T-helper 9 cell (primary cell): Measurements from ENCODE around the gene FPR3.
"Not testable (repeated sequence)": the region's sequence is repeated elsewhere in the genome, so short reads cannot be mapped to it uniquely, and the experiment has no call there.

Experiments used
- DNase-seq: peaks from one replicate; pipeline ENCODE4 v3.0.0-alpha.2; 2020

The FPR3 gene

GRCh38 chr19:51784109-51784785 is 10.7 kb upstream of the FPR3 start:
- no peak for DNase-seq

DNA sequence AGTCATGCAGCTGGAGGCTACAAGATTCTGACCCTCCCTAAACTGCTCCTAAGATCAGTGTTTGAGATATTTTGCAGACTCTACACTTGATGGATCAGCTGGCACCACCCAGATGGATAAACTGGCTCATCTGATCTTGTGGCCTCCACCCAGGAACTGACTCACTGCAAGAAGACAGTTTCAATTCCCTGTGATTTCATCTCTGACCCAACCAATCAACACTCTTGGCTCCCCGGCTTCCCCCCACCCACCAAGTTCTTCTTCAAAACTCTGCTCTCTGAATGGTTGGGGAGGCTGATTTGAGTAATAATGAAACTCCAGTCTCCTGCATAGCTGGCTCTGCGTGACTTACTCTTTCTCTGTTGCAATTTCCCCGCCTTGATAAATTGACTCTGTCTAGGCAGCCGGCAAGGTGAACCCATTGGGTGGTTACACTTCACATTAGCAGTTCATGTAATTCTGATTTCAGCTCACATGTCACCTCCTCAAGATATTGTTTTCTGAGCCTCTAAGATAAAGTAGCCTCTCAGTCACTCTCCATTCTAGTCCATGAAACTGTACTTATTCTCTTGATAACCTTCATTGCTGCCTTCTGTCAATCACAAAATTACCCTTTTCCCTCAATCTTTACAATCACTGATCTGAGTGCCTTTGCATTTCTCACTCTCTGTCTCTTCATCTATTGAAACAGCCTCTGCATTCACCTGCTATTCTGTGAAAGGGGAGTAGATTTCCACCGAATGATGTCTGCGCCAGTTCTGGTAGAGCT is 9.9 kb upstream of the FPR3 start:
- no peak for DNase-seq

DNA sequence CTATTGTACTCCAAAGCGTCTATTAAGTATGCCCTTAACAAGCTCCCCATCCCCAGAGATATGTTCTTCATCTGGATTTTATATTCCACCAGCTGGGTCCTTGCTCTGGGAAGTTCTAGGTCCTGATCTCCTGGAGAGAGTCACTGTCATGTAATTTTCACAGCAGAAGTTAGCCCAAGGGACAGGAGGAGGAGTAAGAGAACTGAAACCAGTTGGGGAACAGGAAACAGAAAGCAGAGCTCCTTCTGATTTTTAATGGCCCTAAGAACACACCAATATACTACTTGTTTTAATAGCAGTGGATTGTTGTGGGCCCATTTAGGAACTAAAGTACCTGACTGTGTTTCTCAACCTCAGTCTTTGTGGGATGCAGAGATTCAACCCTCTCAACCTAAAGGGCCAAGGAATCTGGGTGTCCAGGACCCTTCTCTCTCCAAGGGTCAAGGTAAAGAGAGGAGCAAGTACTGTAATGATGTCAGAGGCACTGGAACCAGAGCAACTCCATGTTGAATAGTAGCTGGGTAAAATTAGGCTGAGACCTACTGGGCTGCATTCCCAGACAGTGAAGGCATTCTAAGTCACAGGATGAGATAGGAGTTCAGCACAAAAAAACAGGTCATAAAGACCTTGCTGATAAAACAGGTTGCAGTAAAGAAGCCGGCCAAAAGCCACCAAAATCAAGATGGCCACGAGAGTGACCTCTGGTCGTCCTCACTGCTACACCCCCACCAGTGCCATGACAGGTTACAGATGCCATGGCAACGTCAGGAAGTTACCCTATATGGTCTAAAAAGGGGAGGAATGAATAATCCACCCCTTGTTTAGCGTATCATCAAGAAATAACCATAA is 8.1 kb upstream of the FPR3 start:
- no peak for DNase-seq

DNA sequence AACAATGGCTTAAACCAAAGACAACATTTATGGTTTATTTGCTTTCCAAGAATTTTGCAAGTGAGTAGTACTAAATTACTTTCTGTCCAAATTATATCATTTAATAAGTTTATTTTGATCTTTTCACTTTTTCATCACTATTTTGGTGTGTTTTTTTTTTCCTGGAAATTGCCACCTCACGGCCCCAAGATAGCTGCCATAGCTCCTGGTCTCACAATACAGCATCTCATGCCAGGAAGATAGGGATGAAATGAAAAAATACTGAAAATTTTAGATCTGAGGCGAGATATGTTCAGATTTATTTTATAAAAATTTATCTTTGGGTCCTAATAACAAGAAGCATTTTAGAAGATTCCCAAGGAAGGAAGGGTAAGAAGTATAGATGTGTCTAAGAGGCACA is 6.9 kb upstream of the FPR3 start:
- DNase-seq, result no peak

DNA sequence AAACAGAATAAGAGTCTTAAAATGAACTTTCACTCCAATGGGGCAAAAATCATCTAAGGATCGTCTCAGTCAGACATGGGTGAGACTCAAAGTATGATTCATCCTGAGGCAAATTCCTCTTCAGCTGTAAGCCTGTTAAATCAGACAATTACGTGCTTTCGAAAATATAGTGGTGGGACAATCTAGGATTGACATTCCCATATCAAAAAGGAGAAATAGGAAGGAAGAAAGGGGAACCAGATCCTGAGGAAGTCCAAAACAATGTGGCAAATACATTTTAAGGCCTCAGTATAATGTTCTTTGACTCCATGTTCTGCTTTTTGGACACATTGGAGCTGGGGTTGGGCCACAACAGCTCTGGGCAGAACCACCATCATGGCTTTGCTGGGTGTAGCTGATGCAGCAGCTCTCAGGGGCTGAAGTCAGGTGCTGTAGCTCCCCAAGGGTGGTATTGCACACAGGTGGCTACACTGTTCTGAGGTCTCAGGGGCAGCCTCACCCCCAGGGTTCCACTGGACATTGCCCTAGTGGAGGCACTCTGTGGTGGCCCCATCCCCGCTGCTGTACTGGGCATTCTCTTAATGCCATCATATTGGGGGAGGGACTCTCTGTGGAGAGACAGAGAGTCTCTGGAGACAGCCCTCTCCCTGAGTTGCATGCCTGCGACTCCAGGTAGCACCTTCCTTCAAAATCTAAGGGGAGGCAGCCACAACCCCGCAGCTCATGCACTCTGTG is 5.7 kb upstream of the FPR3 start:
- DNase-seq, result no peak

GRCh38 chr19:51792932-51793331 is 2.0 kb upstream of the FPR3 start:
- no peak for DNase-seq

DNA sequence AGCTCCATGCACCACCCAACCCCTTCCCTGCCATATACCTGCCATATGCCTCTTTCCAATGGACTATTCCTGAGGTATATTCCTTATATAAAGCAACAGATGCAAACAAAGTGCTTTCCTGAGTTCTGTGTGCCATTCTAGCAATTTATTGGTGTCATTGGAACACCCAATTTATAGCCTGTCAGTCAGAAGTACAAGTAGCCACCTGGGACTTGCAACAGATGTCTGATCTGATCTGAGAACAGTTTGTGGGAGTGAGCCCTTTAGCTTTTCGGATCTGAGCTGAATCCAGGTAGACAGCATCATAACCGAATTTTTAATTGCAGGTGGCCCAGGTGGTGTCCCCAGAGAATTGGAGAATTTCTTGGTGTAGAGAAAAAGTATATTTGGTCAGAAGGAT is 963 bp upstream of the FPR3 start:
- DNase-seq, result no peak

- DNase-seq, result no peak
Measured at GRCh38 chr19:51796195-51796679, 1.3 kb downstream of the FPR3 start.

DNA sequence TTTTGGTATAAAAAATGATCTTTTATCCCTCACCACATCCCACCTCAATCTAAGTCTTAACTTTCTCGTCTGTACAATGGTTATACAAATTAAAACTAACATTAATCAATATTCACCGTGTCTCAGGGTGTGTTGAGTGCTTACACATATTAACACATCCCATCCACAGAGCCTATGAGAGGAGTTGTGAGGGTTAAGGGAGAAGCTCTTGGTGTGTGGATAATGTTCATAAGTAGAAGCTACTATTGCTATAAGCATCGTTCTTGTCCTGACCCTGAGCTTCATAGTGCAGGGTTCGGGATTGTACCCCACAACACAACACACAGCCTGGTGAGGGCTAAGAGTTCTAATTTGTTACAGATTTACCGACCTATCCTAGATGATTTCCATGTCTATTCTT is 2.5 kb downstream of the FPR3 start:
- DNase-seq, result no peak

GRCh38 chr19:51798062-51798461 is 3.1 kb downstream of the FPR3 start:
- no peak for DNase-seq

- DNase-seq, result no peak
Measured at GRCh38 chr19:51799034-51799773, 4.2 kb downstream of the FPR3 start.

DNA sequence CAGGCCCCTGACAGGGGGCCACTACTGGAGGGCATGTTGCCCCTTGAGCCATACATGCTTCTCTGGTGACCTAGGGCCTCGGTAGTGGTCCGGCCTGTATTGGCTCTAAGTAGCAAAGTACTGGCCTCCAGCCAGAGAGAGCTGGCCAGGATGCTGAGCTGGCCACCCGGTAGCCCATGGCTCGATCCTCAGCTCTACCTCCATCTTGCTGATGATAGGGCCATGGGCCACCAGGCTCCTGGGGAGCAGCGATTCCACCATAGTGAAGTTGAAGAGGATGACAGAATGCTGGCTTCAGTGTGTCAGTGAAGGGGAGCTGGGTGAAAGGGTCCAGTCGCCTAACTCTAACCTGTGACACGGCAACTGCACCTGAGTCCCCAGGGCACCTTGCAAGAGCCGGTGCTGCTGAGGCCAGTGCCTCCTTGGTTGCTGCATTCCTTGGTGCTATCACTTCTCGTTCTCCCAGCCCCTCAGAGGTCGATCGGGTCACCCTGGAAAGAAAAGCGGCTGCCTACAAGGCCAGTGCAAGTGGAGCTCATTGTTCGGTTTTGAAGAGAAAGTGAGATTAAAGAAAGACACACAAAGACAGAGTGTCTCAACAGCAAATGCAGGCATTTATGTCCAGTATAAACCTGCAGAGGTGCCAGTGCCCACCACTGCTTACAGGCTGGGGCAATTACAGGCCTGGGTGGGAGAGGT is 5.0 kb downstream of the FPR3 start:
- DNase-seq, result no peak

- DNase-seq, result no peak
Measured at GRCh38 chr19:51800473-51801244, 5.7 kb downstream of the FPR3 start.

DNA sequence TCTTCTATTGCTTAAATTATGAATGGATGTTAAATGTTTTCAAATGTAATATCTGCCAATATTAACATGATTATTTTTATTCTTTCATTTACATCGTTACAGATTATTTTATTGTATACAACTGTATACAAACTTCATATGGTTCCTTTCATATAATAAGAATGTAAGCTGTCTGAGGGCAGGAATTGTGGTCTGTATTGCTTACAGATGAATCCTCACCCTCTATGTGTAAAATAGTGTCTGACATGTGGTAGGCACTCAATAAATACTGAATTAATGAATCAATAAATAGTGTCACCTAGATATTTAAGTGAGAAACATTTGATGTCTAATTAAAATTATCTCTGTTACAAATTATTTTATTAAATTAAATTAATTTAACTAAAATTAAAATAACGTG is 7.8 kb downstream of the FPR3 start:
- DNase-seq, result no peak

DNA sequence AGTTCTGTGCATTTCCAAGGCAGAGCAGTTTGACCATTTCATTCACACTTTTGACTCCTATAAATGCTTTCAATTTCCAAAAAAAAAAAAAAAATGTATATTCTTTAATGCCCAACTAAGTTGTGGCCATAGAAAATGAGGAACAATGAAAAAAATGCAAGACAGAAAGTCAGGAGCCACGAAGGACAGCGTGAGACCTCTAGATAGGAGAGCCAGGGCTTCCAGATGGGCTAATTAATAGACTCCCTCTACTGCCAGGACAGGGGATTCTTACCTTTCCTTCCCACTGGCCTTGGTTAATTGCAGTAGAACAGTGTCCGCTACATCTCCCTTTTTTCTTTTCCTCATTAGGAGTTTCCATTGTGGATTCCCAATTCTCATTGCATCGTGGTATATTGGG is 8.6 kb downstream of the FPR3 start:
- DNase-seq, result no peak

GRCh38 chr19:51803967-51804366 is 9.0 kb downstream of the FPR3 start:
- DNase-seq, result no peak

DNA sequence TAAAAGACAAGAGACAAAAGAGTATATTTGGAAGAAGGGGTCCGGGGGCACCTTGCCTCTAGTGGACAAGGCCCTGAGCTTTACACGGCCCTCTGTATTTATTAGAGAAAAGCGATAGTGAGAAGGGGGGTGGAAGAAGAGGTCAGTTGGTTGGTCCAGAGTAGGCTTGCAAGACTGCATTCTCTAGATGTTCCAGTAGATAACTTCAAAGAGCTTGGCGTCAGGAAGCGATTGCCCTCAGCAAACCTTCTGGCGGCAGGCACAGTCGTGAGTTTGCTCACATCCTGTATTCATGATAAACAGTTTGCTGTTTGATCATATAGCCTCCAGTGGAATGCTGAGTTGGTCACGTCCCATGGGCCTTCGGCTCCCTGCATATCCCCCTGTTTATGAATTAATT is 9.8 kb downstream of the FPR3 start:
- not testable (repeated sequence) for DNase-seq

DNA sequence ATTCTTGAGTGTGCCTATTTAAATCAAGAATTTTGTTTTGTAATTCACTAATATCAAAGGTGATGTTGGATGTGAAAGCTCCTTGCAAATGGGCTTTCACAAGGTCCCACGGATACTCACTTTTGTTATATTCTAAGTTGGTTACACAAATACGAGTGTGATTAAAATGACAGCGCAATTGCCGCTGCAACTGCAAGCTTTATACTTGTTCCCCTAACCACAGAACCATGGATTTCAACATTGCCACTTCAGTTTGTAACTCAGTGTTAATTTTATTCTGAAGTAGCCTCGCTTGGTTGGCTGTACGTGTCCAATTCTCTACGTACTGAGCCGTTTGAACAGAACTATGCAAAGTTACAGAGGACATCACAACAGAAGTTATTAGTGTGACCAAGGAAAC is 10.4 kb downstream of the FPR3 start:
- not testable (repeated sequence) for DNase-seq

DNA sequence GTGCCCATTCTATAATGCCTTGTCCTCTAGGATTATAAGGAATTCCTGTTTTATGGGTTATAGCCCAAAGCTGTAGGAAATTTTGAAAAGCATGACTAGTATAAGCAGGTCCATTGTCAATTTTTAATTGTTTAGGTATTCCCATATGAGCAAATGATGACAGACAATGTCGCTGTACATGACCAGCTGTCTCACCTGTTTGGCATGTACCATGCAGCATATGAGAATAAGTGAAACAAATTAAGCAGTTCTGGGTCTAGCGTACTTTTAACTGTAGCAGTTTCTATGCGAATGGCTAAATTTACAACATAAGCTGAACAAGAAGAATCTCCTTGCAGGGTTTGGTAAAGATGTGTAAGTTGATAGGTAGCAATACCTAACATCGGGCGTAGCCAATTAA is 11.6 kb downstream of the FPR3 start:
- not testable (repeated sequence) for DNase-seq

DNA sequence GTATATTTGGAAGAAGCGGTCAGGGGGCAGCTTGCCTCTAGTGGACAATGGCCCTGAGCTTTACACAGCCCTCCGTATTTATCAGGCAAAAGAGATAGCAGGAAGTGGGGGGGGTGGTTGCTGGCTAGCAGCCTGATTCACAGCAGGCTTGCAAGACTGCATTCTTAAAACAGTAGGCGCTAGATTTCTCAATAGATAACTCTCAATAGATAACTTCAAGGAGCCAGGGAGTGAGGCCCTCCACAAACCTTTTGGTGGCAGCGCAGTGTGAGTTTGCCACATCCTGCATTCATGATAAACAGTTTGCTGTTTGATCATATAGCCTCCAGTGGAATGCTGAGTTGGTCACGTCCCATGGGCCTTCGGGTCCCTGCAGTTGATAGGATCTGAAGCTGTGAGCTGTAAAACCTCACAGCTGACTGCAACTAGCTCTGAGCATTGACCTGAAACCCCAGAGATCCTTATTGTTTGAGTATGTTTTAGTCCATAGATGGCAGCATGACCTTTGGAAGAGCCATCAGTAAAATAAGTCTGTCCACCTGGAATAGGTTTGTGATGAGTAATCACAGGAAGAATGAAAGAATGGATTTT is 12.2 kb downstream of the FPR3 start:
- no peak for DNase-seq
